MM.1S (cell line): Measurements from ENCODE around the gene FGGY.

ENCODE experiments used
- CTCF ChIP-seq: fragments of 300-600 bp; sonication (generic); IDR thresholded peaks from 2 replicates; pipeline ENCODE4 v1.5.1; 2016; ENCODE audit warnings: antibody characterized with exemption, low read length, mixed read lengths
- EZH2 ChIP-seq: fragments of 300-600 bp; sonication (generic); optimal IDR thresholded peaks from 2 replicates; pipeline ENCODE3; 2017; ENCODE audit warnings: low read depth, mild to moderate bottlenecking, antibody characterized with exemption, low read length, mixed read lengths

GRCh38 chr1:59333626-59334277 lies 36.9 kb downstream of the FGGY start:
- TF ChIP-seq CTCF (no peak), EZH2 (no peak)
